Middle frontal gyrus (tissue), 1 donor: ENCODE measurements around the gene ADTRP.

Experiments
- DNase-seq: peaks from one replicate; pipeline ENCODE4 v3.0.0-alpha.2; 2015; ENCODE audit warnings: low spot score; ENCODE audit errors: extremely low spot score

The ADTRP gene, protein sequence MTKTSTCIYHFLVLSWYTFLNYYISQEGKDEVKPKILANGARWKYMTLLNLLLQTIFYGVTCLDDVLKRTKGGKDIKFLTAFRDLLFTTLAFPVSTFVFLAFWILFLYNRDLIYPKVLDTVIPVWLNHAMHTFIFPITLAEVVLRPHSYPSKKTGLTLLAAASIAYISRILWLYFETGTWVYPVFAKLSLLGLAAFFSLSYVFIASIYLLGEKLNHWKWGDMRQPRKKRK

DNA sequence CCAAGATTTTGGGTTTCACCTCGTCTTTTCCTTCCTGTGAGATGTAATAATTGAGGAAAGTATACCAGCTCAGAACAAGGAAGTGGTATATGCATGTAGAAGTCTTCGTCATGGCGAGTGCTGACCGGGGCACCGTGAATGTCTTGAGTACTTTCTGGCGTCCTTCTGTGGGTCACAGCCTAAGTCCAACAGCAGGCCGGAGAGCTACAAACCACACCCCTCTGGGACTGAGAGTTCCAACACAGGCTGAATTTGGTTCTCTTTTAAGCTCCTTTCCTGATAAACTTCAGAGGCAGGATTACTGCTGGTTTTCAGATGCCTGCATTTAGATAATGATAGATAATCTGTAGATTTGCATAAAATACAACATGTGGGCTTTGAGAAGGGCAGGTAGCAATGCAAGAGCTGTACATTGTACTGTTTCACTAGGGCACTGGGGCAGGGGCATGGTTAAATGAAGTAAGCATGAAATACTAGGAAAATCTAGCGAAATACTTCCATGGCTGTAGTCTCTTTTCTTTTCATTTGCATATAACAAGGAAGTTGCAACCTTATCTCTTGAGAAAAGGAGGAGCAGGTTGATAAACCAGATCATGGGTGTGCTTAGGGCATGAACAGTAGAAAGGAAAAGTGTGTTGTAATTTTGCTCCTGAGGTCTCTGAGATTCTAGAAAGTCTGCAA, at the start of gene ADTRP:
Gene ADTRP (minus strand): TSS at position 156 of the 681 bp plus-strand sequence. CDS start 44 bp downstream, at position 112.
- no peak for DNase-seq

DNA sequence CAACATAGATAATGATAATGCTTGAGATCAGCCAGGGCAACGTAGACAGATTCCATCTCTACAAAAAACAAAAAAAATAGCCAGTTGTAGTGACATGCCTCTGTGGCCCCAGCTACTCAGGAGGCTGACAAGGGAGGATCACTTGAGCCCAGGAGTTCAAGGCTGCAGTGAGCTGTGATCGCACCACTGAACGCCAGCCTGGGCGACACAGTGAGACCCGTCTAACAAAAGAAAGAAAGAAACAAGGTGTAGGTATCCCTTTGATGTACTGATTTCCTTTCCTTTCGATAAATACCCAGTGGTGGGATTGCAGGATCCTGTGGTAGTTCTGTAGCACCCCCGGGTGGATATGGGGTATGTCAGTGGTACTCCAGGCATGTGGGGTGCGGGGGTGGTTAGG, 48.2 kb upstream of the ADTRP start:
- DNase-seq: no peak

DNA sequence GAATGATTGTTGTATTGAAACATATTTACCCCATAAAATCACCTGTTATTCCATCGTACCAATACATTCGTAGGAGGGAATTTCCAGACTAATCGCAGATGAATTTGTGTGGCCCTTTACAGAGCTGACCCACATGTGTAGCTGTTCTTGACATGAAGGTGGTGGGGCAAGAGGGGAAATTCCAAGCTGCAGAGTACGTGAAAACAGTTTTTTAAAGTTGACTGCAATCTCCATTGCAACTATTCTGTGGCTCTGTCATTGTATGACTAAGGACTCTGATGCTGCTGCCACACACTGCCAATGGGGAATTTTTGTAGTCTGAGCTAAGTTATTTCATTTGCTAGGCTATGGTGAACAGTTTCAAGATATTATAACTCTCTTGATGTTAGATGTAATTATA, 46.4 kb upstream of the ADTRP start:
- DNase-seq: no peak

DNA sequence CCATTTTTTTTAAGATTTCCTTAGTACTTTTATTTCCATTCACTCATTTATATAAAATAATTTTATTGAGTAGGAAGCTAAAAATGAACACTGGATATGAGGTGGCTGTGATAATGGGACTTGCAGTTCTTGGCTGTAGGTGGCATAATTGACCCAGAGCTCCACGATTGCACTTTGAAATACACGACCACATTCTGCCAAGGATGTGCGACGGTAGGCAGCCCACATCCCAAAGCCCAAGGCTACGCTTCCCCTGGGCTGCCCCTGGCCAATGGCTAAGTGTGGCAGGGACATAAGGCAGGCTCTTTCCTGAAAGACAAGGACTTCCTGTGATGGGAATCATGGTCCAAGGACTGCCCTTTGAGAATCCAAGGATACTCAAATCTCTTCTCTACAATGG, 43.7 kb upstream of the ADTRP start:
- DNase-seq: no peak

DNA sequence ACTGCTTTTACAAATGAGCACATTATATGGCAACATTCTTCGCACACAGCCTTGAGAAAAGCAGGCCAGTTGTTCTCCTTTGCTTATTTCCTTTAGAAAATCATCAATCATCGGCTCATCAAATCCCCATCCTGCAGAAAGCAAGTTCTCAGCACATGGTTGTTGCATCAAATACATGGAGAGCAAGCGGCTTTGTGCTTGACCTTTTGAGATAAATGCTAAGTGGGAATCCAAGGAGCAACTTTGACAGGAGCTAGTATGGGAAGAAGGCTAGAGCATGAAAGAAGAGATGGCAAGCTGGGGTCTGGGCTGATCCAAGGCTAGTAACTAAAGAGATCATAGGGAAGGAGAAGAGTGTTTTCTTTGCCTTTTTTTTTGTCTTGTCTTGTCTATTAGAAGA, 43.2 kb upstream of the ADTRP start:
- no peak for DNase-seq

DNA sequence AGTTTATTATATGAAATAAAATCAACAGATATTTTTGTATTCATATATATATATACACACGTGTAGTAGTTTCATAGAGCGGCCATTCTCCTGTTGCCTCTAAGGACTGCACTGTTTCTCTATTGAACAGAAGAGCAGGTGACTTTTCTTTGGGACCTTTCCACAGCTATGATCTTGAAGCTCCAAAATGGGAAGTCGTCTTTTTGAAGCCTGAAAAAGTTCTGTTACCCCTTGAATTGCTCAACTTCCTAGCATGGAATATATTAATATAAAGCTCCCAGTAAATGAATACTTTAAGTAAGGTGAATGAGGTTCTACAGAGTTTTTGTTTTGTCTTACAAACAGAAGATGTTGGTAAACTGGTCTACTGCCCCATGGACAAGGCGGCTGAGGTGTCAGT, 42.2 kb upstream of the ADTRP start:
- DNase-seq: no peak

DNA sequence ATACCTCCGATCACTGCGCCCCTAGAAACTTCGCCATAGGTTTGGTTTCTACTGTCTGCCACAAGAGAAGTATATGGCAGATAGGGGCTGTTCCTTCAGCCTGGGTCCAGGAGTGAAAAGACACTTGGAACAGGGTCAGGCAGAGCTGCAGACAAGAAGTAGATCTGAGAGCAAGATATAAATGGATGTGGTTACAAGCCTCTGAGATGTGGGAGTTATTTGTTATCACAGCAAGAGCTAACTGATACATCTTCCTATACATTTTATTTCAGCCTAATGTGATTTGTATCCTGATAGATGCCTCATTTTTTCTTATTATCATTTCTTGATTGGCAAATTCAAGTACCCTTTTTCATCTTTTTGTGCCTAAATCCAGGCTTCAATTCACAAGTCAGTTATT, 40.9 kb upstream of the ADTRP start:
- DNase-seq: no peak

DNA sequence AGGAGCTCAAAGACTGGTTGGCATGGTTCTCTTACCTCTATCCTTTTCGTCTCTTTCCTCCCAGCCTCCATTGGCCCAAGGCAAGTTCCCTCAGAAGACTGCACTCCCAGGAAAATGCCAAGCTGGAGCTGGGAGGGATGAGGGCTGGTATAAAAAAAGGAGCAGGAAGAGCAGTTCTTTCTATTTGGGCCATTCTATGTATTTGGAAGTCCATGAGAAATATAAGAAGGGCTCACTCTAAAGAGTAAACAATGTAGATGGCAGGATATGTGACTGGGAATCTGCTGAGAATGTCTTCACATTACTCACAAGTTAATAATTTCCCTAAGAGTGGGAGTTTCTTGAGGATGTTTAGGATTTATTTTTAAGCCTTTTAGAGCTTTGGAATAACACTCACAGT, 36.6 kb upstream of the ADTRP start:
- DNase-seq: no peak

DNA sequence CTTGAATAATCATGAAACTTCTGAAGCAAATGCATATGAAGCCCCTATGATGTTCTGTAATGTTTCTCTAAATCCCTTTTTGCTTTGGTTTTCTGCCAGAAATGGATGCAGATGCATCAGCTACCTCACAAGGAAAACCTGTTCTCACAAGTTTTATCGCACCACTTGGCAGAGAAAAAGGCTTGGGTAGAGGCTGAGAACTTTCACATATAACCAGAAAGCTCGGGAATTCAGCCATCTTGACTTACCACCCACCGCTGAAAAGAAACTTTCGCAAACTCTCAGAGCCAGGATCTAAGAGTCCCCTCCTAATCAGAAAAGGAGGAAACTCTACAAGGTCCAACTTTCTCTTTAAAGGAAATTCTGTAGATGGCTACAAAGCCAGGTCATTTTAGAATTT, 36.2 kb upstream of the ADTRP start:
- DNase-seq: no peak

DNA sequence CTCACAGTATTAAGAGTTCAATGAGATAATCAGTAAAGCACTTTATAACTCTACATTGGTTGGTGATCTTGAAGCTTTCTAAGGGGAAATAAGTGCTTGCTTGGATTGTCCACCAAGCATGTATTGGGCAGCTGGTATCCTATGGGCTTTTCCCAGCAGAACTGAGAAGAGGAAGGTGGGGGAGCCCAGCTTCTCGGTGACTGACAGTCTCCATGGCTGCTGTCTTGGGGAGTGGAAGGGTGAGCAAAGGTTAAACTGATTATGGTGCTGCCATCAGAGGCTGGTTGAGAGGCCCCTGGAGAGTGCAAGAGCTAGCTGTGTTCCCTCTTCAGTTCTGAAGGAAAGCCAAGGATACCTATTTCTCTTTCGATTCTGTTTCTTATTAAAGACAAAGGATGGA, 35.5 kb upstream of the ADTRP start:
- DNase-seq: no peak

DNA sequence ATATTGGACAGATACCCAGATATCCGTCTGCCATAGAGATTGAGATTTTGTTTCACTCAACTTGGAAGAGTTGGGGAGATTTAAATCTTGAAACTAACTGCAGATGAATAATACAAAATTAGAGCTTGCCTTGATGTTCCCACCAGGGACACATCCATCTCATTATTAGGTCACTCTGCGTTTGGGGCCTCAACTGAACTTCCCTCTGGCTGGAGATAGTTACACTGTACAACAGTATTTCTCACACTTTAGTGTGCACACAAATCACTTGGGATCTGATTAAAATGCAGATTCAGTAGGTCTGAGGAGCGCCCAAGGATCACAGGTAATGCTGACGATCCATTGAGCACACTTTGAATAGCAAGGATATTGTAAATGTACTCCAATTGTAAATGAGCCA, 35.0 kb upstream of the ADTRP start:
- no peak for DNase-seq

DNA sequence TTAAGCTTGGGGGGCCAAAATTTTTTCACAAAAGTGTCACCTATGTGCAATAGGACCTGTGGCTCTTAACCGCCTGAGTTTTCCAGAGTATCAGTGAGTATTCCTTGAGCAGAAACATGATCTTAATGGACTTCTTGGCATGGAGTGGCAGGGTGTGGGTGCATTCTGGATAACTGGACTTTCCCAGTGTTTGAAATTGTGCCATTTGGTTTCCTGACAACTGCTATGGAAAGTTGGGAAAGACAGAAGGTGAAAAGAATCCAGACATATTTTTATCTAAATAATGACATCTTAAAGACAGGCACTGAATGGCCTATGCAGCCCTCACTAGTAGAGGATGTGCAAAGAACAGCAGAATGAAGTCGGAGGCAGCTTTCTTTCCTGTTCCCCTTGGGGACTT, 34.3 kb upstream of the ADTRP start:
- no peak for DNase-seq

DNA sequence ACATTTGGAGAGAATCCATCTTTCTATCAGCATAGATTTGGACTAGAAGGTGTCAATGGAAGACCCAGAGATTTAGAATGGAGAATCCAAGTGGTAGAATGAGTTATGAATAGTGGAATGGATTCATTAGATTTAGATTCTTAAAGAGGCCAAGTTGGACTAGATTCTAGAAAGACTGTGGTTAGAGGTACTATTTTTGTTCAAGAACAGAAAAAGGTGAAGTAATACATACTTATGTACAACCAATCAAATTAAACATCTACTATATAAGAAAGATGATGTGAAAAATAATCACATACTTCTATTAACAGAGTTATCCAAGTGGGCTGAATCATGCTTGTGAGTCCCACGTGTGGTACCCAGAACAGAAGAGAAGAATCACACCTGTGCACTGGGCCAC, 33.8 kb upstream of the ADTRP start:
- DNase-seq: no peak

DNA sequence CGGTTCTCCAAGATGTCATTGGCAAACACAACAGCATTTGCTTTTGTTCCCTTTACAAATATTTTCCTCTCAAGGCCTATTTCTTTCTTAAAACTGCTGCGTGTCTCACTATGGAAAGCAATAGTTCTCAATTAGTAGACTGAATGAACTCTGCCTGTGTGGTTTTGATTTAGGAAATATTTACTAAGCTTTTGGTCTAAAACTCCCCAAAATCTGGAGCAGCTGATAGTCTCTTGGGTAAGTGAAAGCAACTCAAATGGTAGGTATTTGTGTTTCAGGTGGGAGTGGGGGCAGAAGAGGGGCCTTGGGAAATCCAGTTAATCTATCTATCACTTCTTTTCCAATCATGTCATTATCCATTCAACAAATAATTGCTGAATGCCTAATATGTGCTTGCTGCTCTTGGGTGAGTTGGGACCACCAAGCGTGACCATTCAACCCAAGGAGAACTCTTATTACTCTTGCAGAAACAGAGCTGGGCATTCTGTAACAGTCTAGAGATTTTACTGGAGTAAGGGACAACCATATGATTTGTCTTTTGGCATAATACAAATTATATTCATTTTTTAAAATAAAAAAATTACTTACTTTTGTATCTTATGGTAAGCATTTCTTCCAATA, 33.2 kb upstream of the ADTRP start:
- DNase-seq: no peak

DNA sequence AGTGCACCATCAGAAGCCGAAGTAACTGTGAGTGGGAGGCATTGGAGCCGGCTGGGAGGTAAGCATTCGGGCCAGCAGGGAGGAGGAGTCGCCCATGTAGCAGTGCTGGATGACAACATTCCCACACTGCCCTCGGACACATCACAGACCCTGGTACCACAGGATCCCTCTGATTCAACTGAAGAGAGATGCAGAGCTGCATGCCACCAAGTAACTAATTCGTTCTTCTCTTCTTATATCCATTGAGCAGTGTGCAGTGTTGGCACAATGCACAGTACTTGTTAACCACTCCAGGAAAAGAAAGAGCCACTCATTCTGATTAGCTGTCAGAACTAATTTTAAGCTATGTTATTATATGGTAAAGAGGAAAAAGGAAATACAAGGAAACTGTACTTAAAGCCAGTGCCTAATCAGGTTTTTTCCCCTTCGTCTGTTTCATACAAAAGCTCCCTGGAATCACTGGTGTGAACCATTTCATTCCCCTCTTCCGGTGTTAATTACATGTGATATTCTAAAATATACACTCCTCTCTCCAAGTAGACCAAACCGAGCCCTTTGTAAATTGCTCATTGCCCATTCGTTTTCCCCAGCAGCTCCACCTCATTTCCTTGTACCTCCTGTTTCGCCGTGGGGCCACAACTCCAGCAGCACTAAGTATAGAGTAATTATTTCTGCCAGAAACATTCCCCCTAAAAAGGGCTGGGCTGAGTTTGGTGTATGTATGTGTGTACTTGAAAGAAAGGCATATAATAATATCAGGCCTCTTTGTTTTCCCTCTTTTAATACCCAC, 32.4 kb upstream of the ADTRP start:
- no peak for DNase-seq

DNA sequence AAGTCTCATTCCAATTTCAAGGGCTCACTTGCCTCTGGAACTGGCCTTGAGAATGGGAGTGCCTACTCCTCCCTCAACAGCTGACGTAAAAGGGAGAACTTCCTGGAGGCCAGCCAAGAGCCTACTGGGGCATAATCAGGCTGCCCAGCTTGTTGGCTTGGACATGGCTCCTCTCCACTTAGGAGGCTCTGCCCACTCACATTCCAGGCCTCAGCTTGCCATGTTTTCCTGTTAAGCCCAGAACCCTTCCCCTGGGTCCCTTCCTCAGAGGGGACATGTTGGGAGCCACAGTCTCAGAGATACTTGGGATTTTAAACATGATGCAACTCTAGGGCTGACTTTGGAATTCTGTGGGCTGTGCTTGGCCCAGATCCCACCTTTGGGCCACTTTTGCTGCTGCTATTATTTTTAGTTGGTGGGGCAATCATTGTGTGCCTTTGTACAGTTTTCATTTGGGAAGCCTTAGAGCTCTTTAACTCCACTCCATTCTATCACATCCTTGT, 31.5 kb upstream of the ADTRP start:
- no peak for DNase-seq

DNA sequence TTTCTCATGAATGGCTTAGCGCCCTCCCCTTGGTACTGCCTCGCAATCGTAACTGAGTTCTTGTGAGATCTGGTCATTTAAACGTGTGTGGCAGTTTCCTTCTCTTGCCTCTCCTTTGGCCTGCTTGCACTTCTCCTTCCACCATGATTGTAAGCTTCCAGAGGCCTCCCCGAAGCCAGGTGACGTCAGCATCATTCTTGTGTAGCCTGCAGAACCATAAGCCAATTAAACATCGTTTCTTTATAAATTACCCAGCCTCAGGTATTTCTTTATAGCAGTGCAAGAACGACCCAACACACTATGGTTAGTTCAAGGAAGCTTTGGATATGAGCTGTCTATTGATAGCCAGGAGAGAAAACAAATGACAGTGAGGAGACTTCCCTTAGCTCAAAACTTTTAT, 29.5 kb upstream of the ADTRP start:
- no peak for DNase-seq

DNA sequence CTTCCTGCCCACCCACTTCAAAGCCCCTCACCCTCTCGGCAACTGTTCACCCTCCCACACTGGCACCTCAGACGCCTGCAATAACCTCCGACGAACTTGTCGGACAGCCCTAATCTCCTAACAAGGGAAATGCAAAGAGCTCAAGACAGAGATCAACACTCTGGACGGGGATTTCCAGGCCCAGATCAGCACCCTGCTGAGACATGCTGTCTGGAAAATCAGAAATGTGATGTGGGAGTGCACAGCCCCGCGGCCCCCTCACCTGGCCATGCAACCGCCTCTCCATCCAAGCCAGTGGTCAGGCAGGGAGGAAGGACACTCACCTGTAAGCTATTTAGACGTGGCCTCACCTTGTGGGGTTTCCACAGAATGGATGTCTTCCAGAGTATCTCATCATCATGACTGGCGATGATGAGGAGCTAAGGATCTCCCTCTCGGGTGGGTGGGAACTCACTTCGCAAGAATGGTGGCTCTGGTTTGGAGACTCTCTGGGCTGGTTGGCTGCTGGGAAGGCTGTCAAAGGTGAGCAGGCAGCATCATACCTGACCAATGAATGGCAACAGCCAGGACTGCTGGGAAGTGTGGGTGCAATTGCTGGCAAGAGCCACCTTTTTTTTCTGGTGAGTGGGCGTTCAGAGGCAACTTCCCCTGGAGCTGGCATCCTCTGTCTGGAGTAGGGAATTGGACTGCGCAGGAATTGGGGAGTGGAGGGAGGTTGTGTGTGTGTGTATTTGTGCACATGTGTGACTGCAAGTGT, 28.1 kb upstream of the ADTRP start:
- DNase-seq: no peak

DNA sequence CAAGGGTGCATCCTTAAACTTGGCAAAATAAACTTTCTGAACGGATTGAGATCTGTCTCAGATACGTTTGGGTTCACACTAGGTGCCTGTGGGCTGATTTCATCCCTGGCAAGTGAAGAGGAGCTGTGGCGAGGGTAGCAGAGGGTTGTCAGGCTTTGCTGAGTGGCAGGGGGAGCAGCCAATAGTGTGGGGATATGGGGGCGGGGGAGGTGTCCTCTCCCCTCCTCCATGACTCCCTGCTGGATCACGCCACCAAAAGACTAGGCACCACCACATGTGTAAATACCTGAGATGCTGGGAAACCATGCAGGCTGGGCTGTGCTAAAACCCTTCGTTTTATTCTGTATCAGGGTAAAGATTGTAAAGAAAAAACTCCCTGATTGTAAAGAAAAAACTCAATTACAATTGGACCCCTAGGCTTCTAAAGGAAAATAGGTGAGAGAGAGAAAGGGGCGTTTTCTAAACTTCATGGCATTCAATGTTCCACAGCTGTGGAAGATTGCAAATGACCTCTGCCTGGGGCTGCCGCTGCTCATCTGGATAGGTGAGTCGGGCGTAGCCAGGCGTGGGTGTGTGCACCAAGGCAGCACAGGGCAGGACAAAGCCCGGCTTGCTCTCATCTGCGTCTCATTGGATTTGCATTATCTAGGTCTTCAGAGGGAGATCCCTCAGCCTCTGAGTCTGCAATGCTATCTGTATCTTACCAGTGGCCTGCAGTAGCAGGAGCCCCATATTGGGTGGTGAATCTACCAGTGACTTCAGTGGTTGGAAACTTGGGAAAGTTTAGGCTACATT, 26.9 kb upstream of the ADTRP start:
- no peak for DNase-seq

DNA sequence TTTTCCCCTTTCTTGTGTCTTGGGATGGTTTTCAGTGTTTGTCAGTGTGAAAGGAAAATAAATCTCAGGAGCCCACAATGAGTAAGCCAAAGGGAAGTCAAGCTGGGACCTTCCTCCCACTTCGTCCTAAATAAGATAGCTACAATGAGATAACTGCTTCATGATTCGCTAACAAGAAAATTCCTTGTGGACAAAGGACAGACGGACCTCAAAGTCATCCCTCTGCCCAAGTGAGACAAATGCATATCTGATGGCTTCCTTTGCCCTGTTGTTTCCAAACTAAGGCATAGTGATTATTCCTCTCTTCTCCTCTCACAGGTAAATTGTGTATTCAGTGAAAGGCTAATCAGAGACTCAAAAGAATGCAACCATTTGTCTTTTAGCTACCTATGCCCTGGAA, 26.1 kb upstream of the ADTRP start:
- DNase-seq: no peak
